VCaP (cell line): Measurements from ENCODE around the gene MST1R.
"Not testable (repeated sequence)": the region's sequence is repeated elsewhere in the genome, so short reads cannot be mapped to it uniquely, and the experiment has no call there.

ENCODE experiments used
- H3K27ac ChIP-seq: fragments of 450-650 bp; 2 replicates; pipeline ENCODE4 v1.5.1; 2017
- CTCF ChIP-seq: fragments of 450-650 bp; conservative IDR thresholded peaks from 2 replicates; pipeline ENCODE4 v1.5.1; 2017; ENCODE audit warnings: mild to moderate bottlenecking, moderate library complexity

The MST1R gene

GRCh38 chr3:49903451-49904424, at the start of gene MST1R:
TSS of gene MST1R (minus strand) at chr3:49903873. CDS start at chr3:49903609, 264 bp downstream.
- no peak for TF ChIP-seq CTCF
- peak within 1 kb of the TSS; percentile 61 for H3K27ac ChIP-seq

GRCh38 chr3:49952924-49953323, 49.3 kb upstream of the MST1R start:
- TF ChIP-seq CTCF, result no peak
- H3K27ac ChIP-seq, result no peak overlapping the region

- H3K27ac ChIP-seq, result no peak overlapping the region
- no peak for TF ChIP-seq CTCF
Measured at GRCh38 chr3:49942651-49943050, 39.0 kb upstream of the MST1R start.

- peak overlapping the region; percentile 94 for H3K27ac ChIP-seq
- no peak for TF ChIP-seq CTCF
Measured at GRCh38 chr3:49940667-49941249, 37.1 kb upstream of the MST1R start.

- 0 out of 2 replicates have a peak, but pooled peaks have one; percentile 9 for TF ChIP-seq CTCF
- H3K27ac ChIP-seq, result peak within 1 kb of the TSS; percentile 94
Measured at GRCh38 chr3:49939858-49940666, 36.4 kb upstream of the MST1R start, which contains the start of gene RBM6. TSS of gene RBM6 (plus strand) at chr3:49940150. CDS start at chr3:49962642, 22,492 bp downstream.

GRCh38 chr3:49937090-49937489, 33.4 kb upstream of the MST1R start:
- no peak for TF ChIP-seq CTCF
- no peak overlapping the region for H3K27ac ChIP-seq

- H3K27ac ChIP-seq, result not testable (repeated sequence)
Measured at GRCh38 chr3:49932281-49932680, 28.6 kb upstream of the MST1R start.
